ENCODE results near the gene UNC5A.

DNA sequence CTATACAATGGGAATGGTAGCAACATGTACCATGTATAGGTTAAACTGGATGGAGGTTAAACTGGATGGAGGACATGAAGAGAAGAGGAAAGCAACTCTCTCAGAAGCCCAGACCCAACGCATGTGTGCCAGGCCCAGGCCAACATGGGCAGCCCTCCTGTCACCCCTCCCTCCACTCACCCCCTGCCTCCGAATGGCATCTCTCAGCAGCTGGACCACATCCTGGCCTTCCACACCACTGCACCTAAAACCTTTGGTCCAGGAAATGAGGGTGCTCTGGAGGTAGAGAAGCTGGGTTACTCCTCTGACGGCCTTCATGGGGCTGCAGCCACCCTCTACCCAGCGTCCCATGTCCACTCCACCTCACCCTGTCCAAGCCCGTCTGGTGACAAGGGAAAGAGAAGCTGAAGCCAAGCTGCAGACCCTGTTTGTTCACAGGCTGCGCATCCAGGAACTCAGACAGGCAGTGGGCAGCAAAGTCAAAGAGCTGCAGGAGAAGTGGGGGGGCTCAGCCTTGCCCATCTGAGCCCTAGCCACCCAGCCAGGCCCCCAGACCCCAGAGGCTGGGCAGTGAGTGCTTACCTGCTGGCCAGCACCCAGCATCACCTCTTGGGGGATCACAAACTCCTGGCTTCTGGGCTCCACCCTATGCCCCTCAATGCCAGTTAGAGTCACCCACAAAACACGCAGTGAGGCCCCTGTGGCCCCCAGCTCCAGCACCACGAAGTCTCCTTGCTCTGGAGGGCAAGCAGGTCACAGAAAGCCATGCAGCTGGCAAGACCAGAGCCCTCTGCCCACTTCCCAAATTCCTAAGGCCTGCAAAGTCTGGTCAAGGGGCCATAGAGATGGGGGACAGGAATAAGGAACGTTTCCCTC, 80.3 kb downstream of the UNC5A start:
- TF ChIP-seq, protein P1, sequence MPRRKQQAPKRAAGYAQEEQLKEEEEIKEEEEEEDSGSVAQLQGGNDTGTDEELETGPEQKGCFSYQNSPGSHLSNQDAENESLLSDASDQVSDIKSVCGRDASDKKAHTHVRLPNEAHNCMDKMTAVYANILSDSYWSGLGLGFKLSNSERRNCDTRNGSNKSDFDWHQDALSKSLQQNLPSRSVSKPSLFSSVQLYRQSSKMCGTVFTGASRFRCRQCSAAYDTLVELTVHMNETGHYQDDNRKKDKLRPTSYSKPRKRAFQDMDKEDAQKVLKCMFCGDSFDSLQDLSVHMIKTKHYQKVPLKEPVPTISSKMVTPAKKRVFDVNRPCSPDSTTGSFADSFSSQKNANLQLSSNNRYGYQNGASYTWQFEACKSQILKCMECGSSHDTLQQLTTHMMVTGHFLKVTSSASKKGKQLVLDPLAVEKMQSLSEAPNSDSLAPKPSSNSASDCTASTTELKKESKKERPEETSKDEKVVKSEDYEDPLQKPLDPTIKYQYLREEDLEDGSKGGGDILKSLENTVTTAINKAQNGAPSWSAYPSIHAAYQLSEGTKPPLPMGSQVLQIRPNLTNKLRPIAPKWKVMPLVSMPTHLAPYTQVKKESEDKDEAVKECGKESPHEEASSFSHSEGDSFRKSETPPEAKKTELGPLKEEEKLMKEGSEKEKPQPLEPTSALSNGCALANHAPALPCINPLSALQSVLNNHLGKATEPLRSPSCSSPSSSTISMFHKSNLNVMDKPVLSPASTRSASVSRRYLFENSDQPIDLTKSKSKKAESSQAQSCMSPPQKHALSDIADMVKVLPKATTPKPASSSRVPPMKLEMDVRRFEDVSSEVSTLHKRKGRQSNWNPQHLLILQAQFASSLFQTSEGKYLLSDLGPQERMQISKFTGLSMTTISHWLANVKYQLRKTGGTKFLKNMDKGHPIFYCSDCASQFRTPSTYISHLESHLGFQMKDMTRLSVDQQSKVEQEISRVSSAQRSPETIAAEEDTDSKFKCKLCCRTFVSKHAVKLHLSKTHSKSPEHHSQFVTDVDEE (CRISPR knock-in tag; IDR thresholded peaks at IDR 0.05), result no peak
- no peak for TF ChIP-seq PPARA (CRISPR knock-in tag; IDR thresholded peaks at IDR 0.05; ENCODE audit: borderline replicate concordance)
- no peak for TF ChIP-seq ARNTL (CRISPR knock-in tag; IDR thresholded peaks at IDR 0.05; ENCODE audit: borderline replicate concordance, low read depth)
- no peak for TF ChIP-seq ZFP30 (CRISPR knock-in tag; IDR thresholded peaks at IDR 0.05)

Measured in SK-N-SH treated with all-trans-retinoic acid at 6 μM for 48 hours (cell line).